Cardiac ventricle fibroblast (primary cell): ENCODE results near the gene CRAMP1. TPM values are rescaled to one million over a fixed set of nuclear protein-coding genes. Genes with fewer than 3 reads are reported as not detected.

Experiments used
- total RNA-seq: library from RNA; depleted of rRNA; stranded (reverse); fragments of >200 nt; gene quantifications from 2 replicates; pipeline ENCODE4 v1.2.3, GENCODE V29; 2015

CRAMP1 gene
- total RNA-seq = 8.2 and 8.8 TPM in 2 replicates

GRCh38 chr16:1612320-1613111 is at the start of gene CRAMP1:
CRAMP1 (plus strand) TSS chr16:1612360; CDS start chr16:1614640, 2,280 bp downstream.

GRCh38 chr16:1677942-1678499 is 65.9 kb downstream of the CRAMP1 start, which contains the start of gene JPT2:
JPT2 (plus strand) TSS chr16:1678279; CDS start chr16:1678313, 34 bp downstream.

GRCh38 chr16:1705688-1706385 is 93.7 kb downstream of the CRAMP1 start, which contains the start of gene MAPK8IP3:
MAPK8IP3 (plus strand) TSS chr16:1706195; CDS start chr16:1706340, 145 bp downstream.

Other genes with a start within 250 kb of the CRAMP1 start
- gene UNKL, start 197.7 kb upstream of the CRAMP1 start, total RNA-seq = 18.3 and 25.6 TPM in 2 replicates
- 9.3 and 10.5 TPM in 2 replicates for gene UQCC4, start 191.6 kb upstream of the CRAMP1 start, total RNA-seq
- gene PERCC1, start 181.3 kb upstream of the CRAMP1 start, total RNA-seq = not detected in 2 replicates
- 0.39 TPM in 1 of 2 replicates, not detected in the other for gene CCDC154, start 167.8 kb upstream of the CRAMP1 start, total RNA-seq
- 44.9 and 50.0 TPM in 2 replicates for gene CLCN7, start 137.3 kb upstream of the CRAMP1 start, total RNA-seq
- gene PTX4, start 123.4 kb upstream of the CRAMP1 start, total RNA-seq = 0.37 TPM in 1 of 2 replicates, not detected in the other
- gene TELO2, start 119.0 kb upstream of the CRAMP1 start, total RNA-seq = 11.5 and 17.0 TPM in 2 replicates
- gene TMEM204, start 78.7 kb upstream of the CRAMP1 start, total RNA-seq = 16.8 and 20.5 TPM in 2 replicates
- gene IFT140, start 288 bp upstream of the CRAMP1 start, total RNA-seq = 14.6 and 23.7 TPM in 2 replicates
- 24.4 and 30.3 TPM in 2 replicates for gene JPT2, start 65.9 kb downstream of the CRAMP1 start, total RNA-seq
- gene MAPK8IP3, start 93.8 kb downstream of the CRAMP1 start, total RNA-seq = 13.9 and 16.6 TPM in 2 replicates
- 61.7 and 65.7 TPM in 2 replicates for gene NME3, start 159.2 kb downstream of the CRAMP1 start, total RNA-seq
- 2.6 and 3.7 TPM in 2 replicates for gene EME2, start 160.4 kb downstream of the CRAMP1 start, total RNA-seq
- 83.6 and 89.1 TPM in 2 replicates for gene MRPS34, start 160.8 kb downstream of the CRAMP1 start, total RNA-seq
- 22.7 and 34.8 TPM in 2 replicates for gene SPSB3, start 170.2 kb downstream of the CRAMP1 start, total RNA-seq
- gene NUBP2, start 170.6 kb downstream of the CRAMP1 start, total RNA-seq = 61.6 and 65.2 TPM in 2 replicates
- gene IGFALS, start 181.3 kb downstream of the CRAMP1 start, total RNA-seq = not detected in 2 replicates
- gene HAGH, start 214.5 kb downstream of the CRAMP1 start, total RNA-seq = 13.4 and 28.5 TPM in 2 replicates
- gene FAHD1, start 214.8 kb downstream of the CRAMP1 start, total RNA-seq = 38.5 and 44.2 TPM in 2 replicates